SU-DHL-6 (cell line): Measurements from ENCODE around the gene PATZ1.

Experiments used
- H2AFZ ChIP-seq: fragments of 200-600 bp; sonication (generic); 2 replicates; pipeline ENCODE4 v1.6.1; 2014; ENCODE audit warnings: low read depth, mild to moderate bottlenecking, moderate library complexity, mixed read lengths, antibody characterized with exemption, low read length; ENCODE audit not compliant: severe bottlenecking
- H3F3A ChIP-seq: fragments of 200-600 bp; shearing (Covaris generic); 2 replicates; pipeline ENCODE4 v1.6.0; 2016; ENCODE audit warnings: antibody characterized with exemption, mild to moderate bottlenecking; ENCODE audit not compliant: insufficient read depth
- H3K27ac ChIP-seq: fragments of 200-600 bp; sonication (generic); 2 replicates; pipeline ENCODE4 v1.5.1; 2016; ENCODE audit warnings: low read depth, mild to moderate bottlenecking, low read length, moderate library complexity, mixed read lengths
- H3K27me3 ChIP-seq: fragments of 200-600 bp; sonication (generic), shearing (Covaris generic); 2 replicates; pipeline ENCODE4 v1.6.0; 2014; ENCODE audit warnings: mild to moderate bottlenecking, low read length
- H3K36me3 ChIP-seq: fragments of 200-600 bp; sonication (generic); 2 replicates; pipeline ENCODE4 v1.6.1; 2014; ENCODE audit warnings: mild to moderate bottlenecking, low read length, mixed read lengths
- H3K4me2 ChIP-seq: fragments of 300-600, 200-600 bp; shearing (Covaris generic), sonication (generic); 2 replicates; pipeline ENCODE4 v1.6.0; 2014; ENCODE audit warnings: low read length, low read depth, mild to moderate bottlenecking; ENCODE audit not compliant: poor library complexity, severe bottlenecking
- H3K4me3 ChIP-seq: fragments of 200-600 bp; sonication (generic); 2 replicates; pipeline ENCODE4 v1.5.1; 2014; ENCODE audit warnings: antibody characterized with exemption, low read length, mild to moderate bottlenecking, mixed read lengths; ENCODE audit not compliant: insufficient read depth, poor library complexity, severe bottlenecking
- H3K79me2 ChIP-seq: fragments of 200-600 bp; sonication (generic); 2 replicates; pipeline ENCODE4 v1.6.1; 2014; ENCODE audit warnings: mild to moderate bottlenecking, low read length, moderate library complexity; ENCODE audit not compliant: insufficient read depth
- H3K9ac ChIP-seq: fragments of 200-600 bp; sonication (generic); 2 replicates; pipeline ENCODE4 v1.7.0; 2014; ENCODE audit warnings: mild to moderate bottlenecking, low read length
- H3K9me2 ChIP-seq: fragments of 200-600 bp; sonication (generic); replicated peaks from 2 replicates; pipeline ENCODE4 v1.6.1; 2014; ENCODE audit warnings: low read length; ENCODE audit not compliant: insufficient read depth
- H3K9me3 ChIP-seq: fragments of 200-600 bp; sonication (generic); 2 replicates; pipeline ENCODE4 v1.6.1; 2014; ENCODE audit warnings: low read length, mixed read lengths; ENCODE audit not compliant: insufficient read depth
- H4K20me1 ChIP-seq: fragments of 200-600 bp; sonication (generic); 2 replicates; pipeline ENCODE4 v1.6.1; 2014; ENCODE audit warnings: low read depth, mild to moderate bottlenecking, antibody characterized with exemption, low read length, moderate library complexity, mixed read lengths
- EZH2phosphoT487 ChIP-seq: fragments of 200-600 bp; sonication (generic), shearing (Covaris generic); conservative IDR thresholded peaks from 2 replicates; pipeline ENCODE4 v1.6.1; 2018; ENCODE audit warnings: mild to moderate bottlenecking, antibody characterized with exemption, low read length, moderate library complexity, mixed read lengths
- TF ChIP-seq, protein P1 (sequence below): fragments of 200-600 bp; sonication (generic); IDR thresholded peaks from one replicate; pipeline ENCODE4 v1.5.1; 2017; ENCODE audit warnings: antibody characterized with exemption, mild to moderate bottlenecking, low read length, moderate library complexity; ENCODE audit not compliant: insufficient read depth, poor library complexity, severe bottlenecking

Gene PATZ1

DNA sequence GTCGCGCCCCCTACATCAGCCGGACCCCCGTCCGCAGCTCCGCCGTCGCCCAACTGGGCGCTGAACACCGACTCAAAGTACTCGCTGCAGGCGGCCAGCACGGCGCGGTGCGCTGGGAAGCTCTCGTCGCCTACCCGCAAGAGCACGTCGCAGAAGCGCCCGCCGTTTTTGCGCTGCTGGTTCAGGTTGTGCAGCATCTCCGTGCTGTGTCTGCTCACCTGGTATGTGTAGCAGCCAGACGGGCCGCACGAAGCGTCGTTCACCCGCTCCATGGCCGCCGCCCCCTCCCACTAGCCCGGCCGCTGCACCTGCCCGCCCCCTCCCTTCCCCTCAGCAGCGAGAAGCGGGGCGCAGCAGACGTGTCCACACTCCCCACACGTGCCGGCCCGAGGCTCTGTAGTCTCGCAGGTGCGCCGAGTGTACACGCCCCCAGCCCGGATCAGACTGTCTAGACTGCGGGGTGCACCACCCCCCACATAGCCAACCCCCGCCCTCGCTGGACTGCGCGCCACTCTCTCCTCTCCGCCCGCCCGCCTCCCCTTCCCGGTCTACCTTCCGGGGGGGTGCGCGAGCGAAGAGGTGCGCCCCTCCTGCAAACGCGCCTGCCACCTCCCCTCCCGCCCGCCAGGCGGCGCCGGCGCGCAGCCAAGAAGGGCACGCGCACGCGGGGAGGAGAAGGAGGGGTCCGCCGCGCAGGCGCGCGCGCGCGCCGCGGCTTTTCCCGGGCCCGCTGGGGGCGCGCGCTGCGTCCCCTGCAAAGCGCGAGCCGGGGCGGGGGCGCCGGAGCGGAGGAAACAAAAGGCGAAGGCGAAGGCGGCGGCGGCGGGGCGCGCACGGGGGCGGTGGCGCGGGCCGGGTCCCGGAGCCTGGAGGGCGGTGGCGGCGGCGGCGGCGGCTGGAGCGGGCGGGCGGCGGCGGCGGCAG lies 553 bp downstream of the PATZ1 start:
- Histone ChIP-seq H3K4me2 (peak overlapping the region; percentile 66), H2AFZ (no peak overlapping the region), H3K36me3 (no peaks in the 10 kb centered on the region), H4K20me1 (no peaks in the 10 kb centered on the region), H3K9me2 (no peaks in the 10 kb centered on the region), H3K4me3 (peak overlapping the region; percentile 59), H3K27me3 (no peaks in the 10 kb centered on the region), H3F3A (peaks cover 32% of the 10 kb centered on the region), H3K9ac (peak overlapping the region; percentile 94), H3K9me3 (no peaks in the 10 kb centered on the region), H3K27ac (peak overlapping the region; percentile 85), H3K79me2 (peaks cover 37% of the 10 kb centered on the region)
- no peak for TF ChIP-seq EZH2phosphoT487
- TF ChIP-seq, protein P1, sequence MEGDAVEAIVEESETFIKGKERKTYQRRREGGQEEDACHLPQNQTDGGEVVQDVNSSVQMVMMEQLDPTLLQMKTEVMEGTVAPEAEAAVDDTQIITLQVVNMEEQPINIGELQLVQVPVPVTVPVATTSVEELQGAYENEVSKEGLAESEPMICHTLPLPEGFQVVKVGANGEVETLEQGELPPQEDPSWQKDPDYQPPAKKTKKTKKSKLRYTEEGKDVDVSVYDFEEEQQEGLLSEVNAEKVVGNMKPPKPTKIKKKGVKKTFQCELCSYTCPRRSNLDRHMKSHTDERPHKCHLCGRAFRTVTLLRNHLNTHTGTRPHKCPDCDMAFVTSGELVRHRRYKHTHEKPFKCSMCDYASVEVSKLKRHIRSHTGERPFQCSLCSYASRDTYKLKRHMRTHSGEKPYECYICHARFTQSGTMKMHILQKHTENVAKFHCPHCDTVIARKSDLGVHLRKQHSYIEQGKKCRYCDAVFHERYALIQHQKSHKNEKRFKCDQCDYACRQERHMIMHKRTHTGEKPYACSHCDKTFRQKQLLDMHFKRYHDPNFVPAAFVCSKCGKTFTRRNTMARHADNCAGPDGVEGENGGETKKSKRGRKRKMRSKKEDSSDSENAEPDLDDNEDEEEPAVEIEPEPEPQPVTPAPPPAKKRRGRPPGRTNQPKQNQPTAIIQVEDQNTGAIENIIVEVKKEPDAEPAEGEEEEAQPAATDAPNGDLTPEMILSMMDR: peak; percentile 86

DNA sequence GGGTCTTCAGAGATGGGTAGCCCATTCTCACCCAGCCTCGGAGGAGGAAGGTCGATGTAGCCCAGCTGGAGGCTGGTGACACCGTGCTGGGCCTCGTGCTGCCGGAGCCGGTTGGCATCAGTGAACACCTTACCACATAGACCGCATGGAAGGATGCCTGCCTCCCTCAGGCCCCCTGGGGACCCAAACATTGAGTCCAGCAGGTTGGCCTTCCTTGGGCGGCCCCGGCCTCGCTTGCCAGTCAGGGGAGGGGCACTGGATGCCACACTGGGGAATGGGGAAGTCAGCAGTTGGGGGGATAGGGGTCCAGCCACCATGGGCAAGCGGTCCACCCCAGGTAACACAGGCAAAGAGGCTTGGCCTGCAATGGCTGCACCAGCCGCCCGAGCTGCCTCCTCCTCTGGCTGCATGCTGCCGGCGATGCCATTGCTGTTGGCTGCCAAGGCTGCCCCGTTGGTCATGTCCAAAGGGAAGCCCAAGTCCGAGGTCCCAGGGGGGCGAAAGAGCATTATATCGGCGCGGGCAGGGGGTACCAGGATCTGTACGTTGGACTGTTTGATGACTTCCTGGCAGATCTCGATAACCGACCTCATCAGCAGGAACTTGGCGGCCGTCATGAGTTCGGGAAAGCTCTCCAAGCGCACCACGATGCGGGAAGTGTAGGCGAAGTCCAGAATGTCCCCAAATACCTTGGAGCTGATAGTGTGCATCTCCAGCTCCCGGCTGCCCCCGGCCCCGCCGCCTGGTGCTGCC lies 1.4 kb downstream of the PATZ1 start:
- H4K20me1 ChIP-seq: no peaks in the 10 kb centered on the region
- H3K27me3 ChIP-seq: no peaks in the 10 kb centered on the region
- H2AFZ ChIP-seq: no peak overlapping the region
- no peaks in the 10 kb centered on the region for H3K36me3 ChIP-seq
- no peaks in the 10 kb centered on the region for H3K9me2 ChIP-seq
- peaks cover 46% of the 10 kb centered on the region for H3K79me2 ChIP-seq
- H3F3A ChIP-seq: peaks cover 32% of the 10 kb centered on the region
- no peaks in the 10 kb centered on the region for H3K9me3 ChIP-seq
- peak overlapping the region; percentile 59 for H3K4me3 ChIP-seq
- H3K9ac ChIP-seq: peak overlapping the region; percentile 94
- peak overlapping the region; percentile 66 for H3K4me2 ChIP-seq
- peak overlapping the region; percentile 85 for H3K27ac ChIP-seq
- no peak for TF ChIP-seq EZH2phosphoT487
- TF ChIP-seq, protein P1: no peak

DNA sequence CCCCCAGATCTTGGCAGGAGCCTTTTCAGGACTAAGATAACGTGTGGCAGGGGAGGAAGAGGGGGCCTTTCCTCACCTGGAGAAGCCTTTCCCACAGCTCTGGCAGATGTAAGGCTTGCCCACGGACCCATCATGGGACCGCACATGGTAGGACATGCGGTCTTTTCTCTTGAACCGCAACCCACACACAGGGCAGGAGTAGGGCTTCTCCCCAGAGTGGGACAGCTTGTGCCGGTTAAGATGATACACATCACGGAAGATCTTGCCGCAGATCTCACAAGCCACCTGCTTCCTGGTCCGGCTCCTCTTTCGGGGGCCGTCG lies 1.9 kb downstream of the PATZ1 start:
- TF ChIP-seq, protein P1: no peak
- no peak for TF ChIP-seq EZH2phosphoT487
- peak overlapping the region; percentile 94 for H3K9ac ChIP-seq
- H2AFZ ChIP-seq: no peak overlapping the region
- peak overlapping the region; percentile 85 for H3K27ac ChIP-seq
- no peaks in the 10 kb centered on the region for H3K9me2 ChIP-seq
- H3K9me3 ChIP-seq: no peaks in the 10 kb centered on the region
- H3K36me3 ChIP-seq: no peaks in the 10 kb centered on the region
- peak overlapping the region; percentile 66 for H3K4me2 ChIP-seq
- peaks cover 51% of the 10 kb centered on the region for H3K79me2 ChIP-seq
- no peaks in the 10 kb centered on the region for H4K20me1 ChIP-seq
- no peaks in the 10 kb centered on the region for H3K27me3 ChIP-seq
- H3K4me3 ChIP-seq: peak overlapping the region; percentile 59
- peaks cover 30% of the 10 kb centered on the region for H3F3A ChIP-seq
